NCI-H1092 treated with DMSO at 0.1 percent for 48 hours (cell line): ENCODE measurements around the gene MAGI1.

Experiments used
- DNase-seq: peaks from one replicate; lab custom pipeline; 2025; lab: John Stamatoyannopoulos, UW

Gene MAGI1

DNA sequence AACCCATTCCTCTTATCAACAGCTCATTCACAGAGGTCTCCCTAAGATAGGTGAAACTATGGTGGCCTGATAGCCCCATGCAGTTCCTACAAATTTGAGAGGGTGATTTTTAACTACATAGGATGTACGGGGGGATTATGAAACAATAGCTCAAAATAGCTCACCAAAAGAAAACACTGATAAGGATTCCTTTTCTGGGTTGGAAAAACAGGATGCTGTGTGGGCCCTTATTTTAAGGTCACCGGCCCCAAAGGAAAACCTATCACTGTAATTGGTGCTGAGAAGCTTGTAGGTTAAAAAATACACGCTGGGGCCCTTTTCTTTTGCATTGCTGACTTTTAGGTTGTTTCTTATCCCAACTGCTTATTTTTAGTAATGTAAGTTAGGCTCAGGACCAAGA lies 627.4 kb downstream of the MAGI1 start:
- no peak for DNase-seq

DNA sequence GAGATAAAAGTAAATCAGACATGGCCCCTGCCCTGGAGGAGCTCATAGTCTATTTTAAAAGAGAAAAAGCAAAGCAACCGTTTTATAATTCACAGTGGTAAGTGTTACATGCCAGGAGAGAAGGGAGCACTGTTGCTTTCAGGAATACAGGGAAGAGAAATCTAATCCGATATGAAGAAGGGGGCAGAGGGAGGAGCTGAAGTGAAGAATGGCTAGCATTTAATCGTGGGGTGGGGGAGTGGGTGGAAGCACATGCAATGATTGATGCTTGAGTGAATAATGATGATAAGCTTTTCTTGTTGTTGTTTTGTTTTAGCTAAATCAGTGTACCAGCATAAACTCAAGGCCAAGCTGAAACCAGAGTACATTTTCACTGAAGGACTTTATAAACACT lies 629.5 kb downstream of the MAGI1 start:
- DNase-seq, result no peak

DNA sequence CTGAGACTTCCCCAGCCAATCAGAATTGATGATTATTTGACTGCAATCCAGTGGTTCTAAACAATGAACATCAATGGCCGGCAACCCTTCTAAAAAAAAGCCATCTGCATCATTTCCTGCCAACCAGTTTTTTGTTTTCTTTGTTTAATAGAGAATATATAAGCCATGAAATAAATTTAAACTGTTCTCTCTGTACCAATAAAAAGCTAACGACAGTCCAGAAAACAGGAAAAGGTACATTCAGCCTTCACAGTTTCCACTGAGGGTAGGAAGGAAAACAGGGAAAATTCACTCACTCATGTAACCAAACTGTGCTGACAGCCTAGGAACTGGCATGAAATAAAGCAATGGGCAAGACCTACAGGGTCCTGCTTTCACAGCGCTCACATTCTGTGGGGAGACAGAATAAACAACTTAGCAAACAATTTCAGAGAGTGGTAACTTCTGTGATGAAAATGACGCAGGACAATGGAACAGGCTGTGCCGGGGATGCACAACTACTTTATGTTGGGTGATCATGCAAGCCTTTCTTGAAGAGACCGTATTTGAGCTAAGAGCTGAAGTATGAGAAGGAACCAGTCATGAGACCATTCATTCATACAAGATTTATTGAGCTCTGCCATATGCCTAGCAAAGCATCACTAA lies 630.1 kb downstream of the MAGI1 start:
- DNase-seq, result no peak

DNA sequence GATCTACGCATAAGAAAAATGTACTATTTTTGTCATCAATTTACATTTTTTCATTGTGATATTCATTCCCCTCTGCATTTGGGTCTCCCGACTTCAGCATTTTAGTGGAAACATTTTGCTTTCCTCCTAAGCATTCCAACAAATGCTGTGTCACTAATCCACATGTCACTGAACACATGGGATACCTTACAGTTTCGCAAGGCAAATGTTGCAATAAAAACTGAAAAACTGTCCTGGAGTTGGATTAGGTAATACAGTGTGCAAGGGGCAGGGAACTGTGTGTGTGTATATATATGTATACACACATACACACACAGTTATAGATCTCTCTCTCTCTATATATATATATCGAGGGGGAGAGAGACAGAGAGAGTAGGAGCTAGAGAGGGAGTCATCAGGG lies 632.2 kb downstream of the MAGI1 start:
- no peak for DNase-seq

DNA sequence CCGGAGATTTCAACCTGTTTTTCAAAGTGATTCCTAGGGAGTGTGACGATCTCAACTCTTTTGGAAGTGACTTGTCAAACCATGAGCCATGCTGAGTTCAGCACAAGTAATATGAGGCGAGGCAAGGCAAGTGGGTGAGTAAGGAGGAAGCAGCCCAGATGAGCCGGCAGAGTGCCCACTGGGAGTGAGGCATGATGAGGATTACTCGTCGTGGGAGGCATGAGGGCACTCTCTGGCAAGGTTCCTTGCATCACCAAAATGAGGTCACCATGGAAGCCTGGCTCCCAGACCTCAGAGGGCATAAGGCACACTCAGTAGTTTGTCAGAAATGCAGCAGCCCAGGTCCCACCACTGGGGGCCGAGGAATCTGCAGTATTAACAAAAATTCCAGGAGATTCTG lies 636.1 kb downstream of the MAGI1 start:
- no peak for DNase-seq

DNA sequence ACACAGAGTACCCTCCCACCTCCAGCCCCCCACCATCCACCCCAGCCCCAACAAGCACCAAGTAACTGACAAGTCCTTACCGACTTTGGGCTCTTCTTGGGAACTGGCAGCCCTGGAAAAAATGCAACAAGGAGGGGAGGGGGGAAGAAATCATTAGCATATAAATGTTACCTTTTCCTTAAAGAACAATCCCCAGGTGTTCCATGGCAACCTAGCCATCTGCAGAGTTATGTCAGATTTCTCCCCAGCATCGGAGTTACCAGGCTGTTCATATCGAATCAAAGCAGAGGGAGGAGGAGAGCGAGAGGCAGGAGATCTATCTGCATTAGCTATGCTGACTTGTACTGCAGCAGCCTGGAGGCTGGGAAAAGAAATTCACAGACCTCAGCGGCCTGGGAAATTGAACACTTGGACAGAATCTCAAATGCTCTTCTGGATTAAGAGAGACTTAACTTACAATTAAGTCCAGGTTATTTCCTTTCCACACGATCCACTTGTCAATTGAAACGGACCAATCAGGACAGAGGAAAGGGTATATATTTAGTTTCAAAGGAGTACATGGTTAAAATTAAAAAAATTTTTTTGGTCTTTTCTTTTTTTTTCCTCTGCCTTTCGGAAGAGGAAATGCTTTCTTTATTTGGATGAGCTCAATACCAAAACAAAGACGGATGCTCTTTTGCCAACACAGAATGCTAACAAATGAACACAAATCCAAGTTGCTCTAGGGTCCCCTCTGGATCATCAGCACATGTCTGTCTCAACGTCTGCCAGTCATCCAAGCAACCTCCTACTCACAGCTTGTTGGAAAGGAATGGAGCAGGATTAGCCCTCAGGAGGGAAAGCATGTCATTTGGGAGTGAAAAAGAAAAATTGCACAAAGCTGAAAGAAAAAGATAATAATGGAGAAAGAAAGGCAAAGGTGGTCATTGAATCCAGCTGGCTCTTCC lies 637.1 kb downstream of the MAGI1 start:
- DNase-seq, result no peak

DNA sequence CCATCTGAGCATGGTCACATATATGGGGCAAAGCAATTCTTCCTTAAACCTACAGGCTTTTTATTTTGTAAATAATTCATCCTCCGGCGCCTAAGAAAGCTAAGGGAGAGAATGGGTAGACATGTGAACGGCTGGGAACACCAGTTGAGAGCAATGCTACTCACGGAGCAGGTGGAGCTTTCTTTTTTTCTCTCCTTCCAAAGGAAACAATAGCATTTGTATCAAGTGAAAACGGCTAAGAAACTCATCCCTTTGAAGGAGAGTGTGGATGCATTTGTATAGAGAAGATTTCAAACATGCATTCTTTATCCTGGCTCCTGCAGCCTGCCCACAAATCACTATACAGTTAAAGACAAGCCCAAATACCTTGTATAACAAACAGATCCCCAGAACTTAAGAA lies 637.8 kb downstream of the MAGI1 start:
- DNase-seq, result no peak

DNA sequence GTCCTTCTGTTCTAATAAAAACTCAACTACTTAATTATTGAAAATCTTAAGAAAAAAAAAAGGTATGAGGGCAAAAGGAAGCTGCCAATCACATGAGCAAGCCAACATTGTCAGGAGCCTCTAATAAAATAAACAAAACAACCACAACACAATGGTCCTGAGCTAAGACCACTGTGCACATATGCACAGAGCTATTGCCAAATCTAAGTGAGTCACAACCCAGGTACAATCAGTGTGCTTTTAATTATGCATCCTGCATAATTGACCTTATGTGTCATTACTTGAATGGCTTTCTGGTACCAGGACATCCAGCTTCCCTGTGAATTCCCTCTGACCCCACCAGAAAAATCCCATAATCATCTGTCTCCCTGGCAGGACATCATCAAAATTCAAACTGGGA lies 639.8 kb downstream of the MAGI1 start:
- no peak for DNase-seq

DNA sequence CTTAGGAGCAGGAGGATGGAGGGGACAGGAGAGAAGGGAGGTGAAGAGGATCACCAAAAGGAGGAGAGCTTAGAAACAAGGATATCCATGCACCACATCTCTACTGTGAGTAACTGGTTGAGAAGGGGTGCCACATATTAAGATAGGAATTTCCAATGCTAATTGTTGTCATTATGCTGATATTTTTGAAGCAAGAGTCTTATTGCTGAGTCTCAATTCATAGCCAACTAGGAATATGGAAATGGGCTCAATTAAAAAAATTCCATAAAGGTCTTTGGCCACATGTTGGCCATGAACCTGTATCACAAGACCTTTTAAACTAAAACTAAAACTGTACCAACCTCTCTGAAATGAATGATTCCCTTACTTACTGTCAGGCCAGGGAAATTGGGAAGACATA lies 642.6 kb downstream of the MAGI1 start:
- no peak for DNase-seq

DNA sequence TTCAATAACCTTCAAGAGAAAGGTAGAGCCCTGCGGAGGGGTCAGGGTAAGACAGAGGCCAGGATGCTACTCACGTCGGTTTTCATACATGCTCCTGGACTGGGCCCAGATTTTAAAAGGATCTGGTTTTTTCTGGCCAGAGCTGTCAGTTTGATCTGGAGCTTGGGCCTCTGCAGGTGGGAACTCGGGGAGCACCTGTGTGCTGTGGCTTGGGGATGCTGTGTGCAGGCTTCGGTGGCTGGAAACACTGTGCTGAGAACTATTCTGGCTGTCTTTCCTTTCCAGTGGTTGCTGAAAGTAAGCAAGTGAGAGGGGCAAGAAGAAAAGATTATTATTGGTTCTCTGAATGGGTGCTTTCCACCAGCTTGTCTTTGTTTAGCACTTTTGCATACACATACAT lies 647.6 kb downstream of the MAGI1 start:
- DNase-seq, result no peak

DNA sequence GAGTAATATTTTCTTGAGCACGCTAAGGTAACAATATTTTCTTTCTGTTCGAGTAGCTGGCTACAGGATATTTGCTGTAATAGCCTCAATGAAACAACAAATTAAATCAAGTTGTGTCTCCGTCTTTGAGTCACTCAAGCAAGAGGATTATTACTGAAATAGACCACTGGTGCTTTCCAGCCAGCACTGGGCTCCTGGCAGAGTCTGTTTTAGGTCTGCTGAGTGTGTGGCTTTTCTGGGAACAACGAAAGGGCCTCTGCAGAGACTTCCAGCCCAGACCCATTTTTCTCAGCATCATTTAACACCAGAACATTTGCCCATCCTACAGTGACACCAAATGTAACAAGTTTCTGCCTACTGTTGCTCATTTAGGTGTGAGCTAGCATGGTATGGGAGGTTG lies 652.9 kb downstream of the MAGI1 start:
- DNase-seq, result no peak

DNA sequence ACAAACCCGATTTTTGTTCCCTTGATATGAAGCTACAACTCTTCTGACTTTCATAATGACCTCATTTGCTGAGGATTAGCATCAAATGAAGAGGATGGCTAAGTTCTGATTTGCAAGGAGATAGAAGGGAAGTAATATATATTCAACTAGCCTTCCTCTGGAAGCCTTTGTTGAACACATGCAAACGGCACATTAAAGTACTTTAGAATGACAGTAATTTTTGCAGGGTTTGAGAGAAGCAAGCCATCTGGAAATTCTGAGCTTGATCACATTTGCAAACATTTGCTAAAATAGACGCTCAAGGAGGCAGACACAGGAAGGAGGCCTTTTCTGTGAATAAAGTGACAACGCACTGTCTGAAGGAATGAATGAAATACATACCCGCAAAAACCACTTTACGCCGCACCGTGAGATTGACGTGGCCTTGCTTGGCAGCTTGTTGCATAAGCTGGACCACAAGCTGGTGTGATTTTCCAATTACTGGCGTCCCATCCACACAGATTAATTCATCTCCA lies 657.2 kb downstream of the MAGI1 start:
- no peak for DNase-seq

DNA sequence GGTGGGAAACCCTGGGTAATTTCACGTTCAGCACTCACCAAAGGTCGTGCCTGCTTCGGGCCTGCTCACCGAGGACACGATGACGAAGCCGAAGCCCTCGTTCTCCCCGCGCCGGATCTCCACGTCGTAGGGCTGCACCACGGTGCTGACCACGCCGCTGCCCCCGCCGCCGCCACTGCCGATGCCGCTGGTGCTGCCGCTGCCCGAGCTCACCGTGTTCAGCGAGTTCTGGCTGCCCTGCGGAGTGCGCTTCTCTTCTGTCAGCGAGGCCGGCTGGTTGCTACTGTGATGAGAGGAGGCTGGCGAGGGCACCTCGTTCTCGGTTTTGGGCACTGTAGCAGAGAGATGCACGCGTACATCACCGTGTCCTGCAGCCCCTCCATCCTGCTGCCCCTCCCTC lies 659.5 kb downstream of the MAGI1 start:
- DNase-seq, result no peak

DNA sequence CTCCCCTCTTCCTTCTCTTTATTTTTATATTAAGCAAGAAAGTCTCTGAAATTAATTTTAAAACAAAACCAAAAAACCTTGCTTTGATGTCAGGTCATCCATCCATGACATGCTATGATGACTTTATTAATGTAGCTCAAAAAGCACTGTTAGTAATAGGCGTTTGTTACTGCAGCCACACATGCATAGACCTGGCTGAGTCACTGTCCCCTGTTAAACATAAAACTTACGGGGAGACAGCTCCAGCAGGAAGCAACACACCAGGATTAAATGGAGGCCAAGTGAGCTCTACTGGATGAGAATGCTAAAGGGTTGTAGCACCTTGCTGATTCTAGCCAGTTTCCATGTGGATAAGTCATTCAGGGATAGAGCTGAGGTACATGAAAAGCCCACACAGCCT lies 661.1 kb downstream of the MAGI1 start:
- no peak for DNase-seq

DNA sequence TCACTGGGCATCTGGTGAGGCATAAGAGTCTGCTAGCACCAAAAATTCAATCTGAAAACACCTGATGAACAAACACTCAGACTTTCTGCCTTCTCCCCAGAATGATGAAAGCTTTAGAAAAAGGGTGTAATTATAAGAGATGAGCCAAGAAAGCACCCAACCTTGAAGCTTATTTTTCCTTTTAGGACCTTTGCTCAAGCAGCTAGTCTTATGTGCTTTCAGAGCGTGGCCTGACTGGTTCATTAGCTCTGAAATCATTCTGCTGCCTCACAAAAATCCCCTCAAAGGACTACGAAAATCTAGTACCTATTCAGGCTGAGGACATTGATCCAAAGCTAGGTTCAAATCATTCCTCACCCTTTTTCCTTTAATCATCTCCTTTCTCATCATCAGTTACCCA lies 662.3 kb downstream of the MAGI1 start:
- DNase-seq, result no peak

DNA sequence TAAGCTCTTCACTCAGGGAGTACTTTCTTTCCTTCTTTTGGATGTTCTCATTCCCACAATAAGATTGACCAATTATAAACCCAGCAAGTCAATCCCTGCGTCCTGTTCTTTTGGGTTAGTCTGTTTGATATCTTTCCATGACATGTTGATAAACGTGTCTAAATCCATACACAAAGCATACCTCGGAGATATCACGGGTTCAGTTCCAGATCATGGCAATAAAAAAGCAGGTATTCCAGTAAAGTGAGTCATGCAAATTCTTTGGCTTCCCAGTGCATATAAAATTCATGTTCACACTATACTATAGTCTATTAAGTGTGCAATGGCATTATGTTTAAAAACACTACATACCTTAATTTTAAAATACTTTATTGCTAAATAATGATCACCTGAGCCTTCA lies 667.7 kb downstream of the MAGI1 start:
- no peak for DNase-seq

DNA sequence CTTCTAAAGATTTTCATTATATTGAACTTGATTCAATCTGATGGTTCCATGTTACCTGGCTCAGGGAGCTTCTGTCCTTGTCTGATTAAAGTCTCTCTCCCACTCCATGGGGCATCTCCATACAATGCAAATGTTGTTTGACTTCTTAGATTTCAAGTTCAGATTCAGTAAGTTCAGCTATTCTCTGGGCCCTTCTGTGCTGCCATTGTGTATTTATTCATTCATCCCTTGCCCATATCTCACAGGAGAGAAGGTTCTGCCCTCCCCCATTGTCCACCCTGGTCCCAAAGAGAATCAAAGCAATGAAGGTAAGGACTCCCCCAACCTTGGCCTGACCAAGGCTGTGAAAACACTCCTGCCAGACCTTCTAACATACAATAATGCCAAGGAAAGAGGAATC lies 669.9 kb downstream of the MAGI1 start:
- DNase-seq, result no peak

DNA sequence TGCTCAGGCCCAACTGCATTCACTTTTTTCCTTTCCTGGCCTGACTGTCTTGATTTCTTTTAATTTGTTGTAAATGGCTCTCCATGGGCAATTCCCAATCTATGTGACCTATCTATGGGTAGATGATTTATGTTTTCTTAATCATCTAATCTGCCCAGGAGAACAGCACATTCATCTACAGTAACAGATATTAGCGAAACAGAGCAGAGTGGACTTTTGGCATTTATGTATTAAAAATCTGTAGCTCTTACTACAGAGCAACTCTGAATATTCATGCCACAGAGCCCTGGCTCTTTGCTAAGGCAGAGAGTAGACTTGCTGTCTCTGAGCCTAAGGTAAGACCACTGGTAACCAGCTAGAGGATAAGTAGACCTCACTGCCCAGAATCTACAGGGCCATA lies 676.0 kb downstream of the MAGI1 start:
- DNase-seq, result no peak

DNA sequence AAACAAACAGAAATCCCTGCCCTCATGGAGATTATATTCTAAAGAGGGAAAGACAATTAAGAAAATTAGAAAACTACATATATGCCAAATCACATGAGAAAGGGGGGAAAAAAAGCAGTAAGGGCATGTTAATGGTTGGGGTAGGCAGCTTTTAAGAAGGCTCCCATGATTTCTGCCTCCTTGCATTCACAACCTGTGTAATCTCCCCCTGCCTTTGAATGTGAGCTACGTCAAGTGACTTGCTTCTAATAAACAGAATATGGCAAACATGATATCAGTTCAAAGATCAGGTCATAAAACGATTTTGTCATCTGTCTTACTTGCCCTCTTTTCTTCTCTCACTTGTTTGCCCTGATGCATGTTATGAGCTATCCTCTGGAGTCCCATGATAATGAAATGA lies 677.3 kb downstream of the MAGI1 start:
- DNase-seq, result no peak

DNA sequence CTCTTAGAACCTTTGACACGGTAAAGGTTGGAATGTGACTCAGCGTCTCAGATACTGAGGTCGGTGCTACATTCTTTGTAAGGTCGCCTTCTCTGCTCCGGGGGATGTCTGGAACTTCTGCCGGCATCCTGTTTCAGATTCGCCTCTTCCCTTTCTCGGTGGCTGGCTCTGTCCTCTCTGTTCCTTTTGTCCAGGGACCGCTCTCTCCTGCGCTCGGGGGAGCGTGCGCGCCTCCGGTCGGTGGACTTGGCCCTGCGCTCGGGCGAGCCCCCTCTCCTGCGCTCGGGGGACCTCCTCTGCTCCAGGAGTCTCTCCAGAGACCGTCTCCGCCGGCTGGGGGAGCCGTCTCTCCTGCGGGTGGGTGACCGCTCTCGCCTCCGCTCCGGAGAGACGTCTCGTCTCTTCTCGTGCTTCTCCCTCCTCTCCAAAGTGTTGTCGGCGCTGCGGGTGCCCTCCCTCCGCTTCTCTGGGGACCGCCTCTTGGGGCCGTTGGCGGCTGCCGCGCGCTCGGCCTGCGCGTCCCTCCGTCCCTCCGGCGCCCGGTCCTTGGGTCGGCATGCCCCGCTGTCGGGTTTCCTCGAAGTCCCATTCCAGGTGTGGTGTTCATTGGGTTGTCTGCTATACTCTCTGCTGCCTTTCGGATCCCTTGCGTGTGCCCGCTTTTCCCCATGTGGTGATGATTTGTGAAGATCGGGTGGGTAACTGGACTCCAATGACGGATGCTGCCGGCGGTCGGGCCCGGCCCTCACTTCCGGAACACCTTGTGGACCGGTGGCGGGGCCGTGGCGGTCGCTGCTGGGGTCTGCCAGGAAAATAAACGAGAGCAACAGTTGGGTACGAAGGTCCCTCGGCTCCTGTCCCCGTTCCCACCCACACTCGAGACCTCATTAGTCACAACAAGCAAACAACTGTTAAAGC lies 682.1 kb downstream of the MAGI1 start:
- no peak for DNase-seq

DNA sequence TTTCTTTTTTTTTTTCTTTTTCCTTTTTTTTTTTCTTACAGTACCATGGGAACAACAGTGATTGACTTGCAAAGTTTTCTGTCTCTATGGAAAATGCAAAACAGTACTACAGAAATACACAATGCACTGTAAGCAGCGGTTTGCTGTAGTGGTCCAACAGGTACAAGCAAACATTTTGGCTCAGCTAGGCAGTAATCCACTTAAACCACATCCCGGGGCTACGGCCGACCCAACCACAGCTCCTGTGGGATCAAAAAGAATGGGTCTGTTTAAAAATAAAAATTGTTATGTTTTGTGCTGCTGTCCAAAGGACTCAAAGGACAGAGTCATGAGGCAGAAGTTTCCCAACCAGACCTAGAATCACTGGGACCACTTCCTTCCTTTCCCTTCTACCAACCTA lies 683.8 kb downstream of the MAGI1 start:
- no peak for DNase-seq

DNA sequence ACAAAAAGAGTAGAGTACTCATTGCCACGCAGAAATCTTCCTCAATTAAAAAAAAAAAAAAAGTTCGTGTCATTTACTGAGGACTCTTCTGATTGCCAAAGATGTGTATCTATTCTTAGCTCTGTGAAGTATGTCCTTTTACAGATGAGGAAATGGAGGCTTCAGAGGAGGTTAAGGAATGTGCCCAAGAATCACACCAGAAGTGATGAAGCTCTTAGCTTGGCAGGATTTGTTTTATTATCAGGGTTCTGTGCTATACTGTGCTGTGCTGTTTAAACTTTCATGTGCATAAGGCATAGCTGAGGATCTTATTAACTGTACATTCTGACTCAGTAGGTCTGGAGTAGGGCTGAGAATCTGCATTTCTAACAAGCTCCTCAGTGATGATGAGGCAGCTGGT lies 685.8 kb downstream of the MAGI1 start:
- DNase-seq, result no peak
